Myocyte (in vitro differentiated cells): Measurements from ENCODE around the gene GALNT17. TPM values are rescaled to one million over a fixed set of nuclear protein-coding genes. Genes with fewer than 3 reads are reported as not detected.
"Not testable (repeated sequence)": the region's sequence is repeated elsewhere in the genome, so short reads cannot be mapped to it uniquely, and the experiment has no call there.

Experiments used
- DNase-seq: peaks from one replicate; pipeline ENCODE4 v3.0.0-alpha.2; 2012; ENCODE audit warnings: low read depth
- total RNA-seq: library from RNA; depleted of rRNA; stranded (reverse); fragments of >200 nt; gene quantifications from 2 replicates; pipeline ENCODE4 v1.2.3, GENCODE V29; 2014

The GALNT17 gene
- total RNA-seq, 1 donor from 2014 or later: 3.5 TPM

- peak; percentile 97 for DNase-seq
Observed at GRCh38 chr7:71615017-71615416, 483.1 kb downstream of the GALNT17 start.

- no peak for DNase-seq
Observed at GRCh38 chr7:71616217-71616616, 484.3 kb downstream of the GALNT17 start.

GRCh38 chr7:71618278-71618677, 486.3 kb downstream of the GALNT17 start:
- DNase-seq: peak; percentile 95

GRCh38 chr7:71625545-71625944, 493.6 kb downstream of the GALNT17 start:
- no peak for DNase-seq

- peak; percentile 61 for DNase-seq
Observed at GRCh38 chr7:71626206-71626605, 494.3 kb downstream of the GALNT17 start.

- no peak for DNase-seq
Observed at GRCh38 chr7:71627651-71628050, 495.7 kb downstream of the GALNT17 start.

GRCh38 chr7:71630516-71630915, 498.6 kb downstream of the GALNT17 start:
- DNase-seq: peak; percentile 87

GRCh38 chr7:71633551-71634008, 501.6 kb downstream of the GALNT17 start:
- peak; percentile 95 for DNase-seq

GRCh38 chr7:71635849-71636248, 503.9 kb downstream of the GALNT17 start:
- DNase-seq: not testable (repeated sequence)

- DNase-seq: peak; percentile 85
Observed at GRCh38 chr7:71636329-71636728, 504.4 kb downstream of the GALNT17 start.

GRCh38 chr7:71637578-71637977, 505.6 kb downstream of the GALNT17 start:
- peak; percentile 83 for DNase-seq

- DNase-seq: no peak
Observed at GRCh38 chr7:71638108-71638507, 506.2 kb downstream of the GALNT17 start.

GRCh38 chr7:71639382-71640085, 507.6 kb downstream of the GALNT17 start:
- no peak for DNase-seq

GRCh38 chr7:71643031-71643430, 511.1 kb downstream of the GALNT17 start:
- DNase-seq: not testable (repeated sequence)

- no peak for DNase-seq
Observed at GRCh38 chr7:71645836-71646235, 513.9 kb downstream of the GALNT17 start.

- no peak for DNase-seq
Observed at GRCh38 chr7:71649812-71650211, 517.9 kb downstream of the GALNT17 start.

GRCh38 chr7:71650653-71651337, 518.9 kb downstream of the GALNT17 start:
- DNase-seq: no peak

- DNase-seq: no peak
Observed at GRCh38 chr7:71652510-71652909, 520.6 kb downstream of the GALNT17 start.

- peak; percentile 94 for DNase-seq
Observed at GRCh38 chr7:71657386-71657785, 525.4 kb downstream of the GALNT17 start.

GRCh38 chr7:71659622-71660021, 527.7 kb downstream of the GALNT17 start:
- DNase-seq: no peak

- DNase-seq: peak; percentile 97
Observed at GRCh38 chr7:71661671-71662224, 529.8 kb downstream of the GALNT17 start.

- no peak for DNase-seq
Observed at GRCh38 chr7:71665716-71666115, 533.8 kb downstream of the GALNT17 start.
